LNCAP (cell line): Measurements from ENCODE around the gene STK11IP.

Source experiments
- CTCF ChIP-seq: fragments of 450-650 bp; IDR thresholded peaks from 2 replicates; pipeline ENCODE4 v1.5.1; 2017; ENCODE audit warnings: mild to moderate bottlenecking

The STK11IP gene

GRCh38 chr2:219642465-219643083 is 44.9 kb downstream of the STK11IP start:
- TF ChIP-seq CTCF, result peak; percentile 91

- TF ChIP-seq CTCF, result no peak
Measured at GRCh38 chr2:219643084-219643473, 45.4 kb downstream of the STK11IP start.

- no peak for TF ChIP-seq CTCF
Measured at GRCh38 chr2:219643788-219644398, 46.2 kb downstream of the STK11IP start.

- no peak for TF ChIP-seq CTCF
Measured at GRCh38 chr2:219644801-219645480, 47.3 kb downstream of the STK11IP start.

GRCh38 chr2:219645631-219646527 is 48.2 kb downstream of the STK11IP start:
- no peak for TF ChIP-seq CTCF

- TF ChIP-seq CTCF, result no peak
Measured at GRCh38 chr2:219648176-219648575, 50.5 kb downstream of the STK11IP start.

GRCh38 chr2:219648963-219649362 is 51.3 kb downstream of the STK11IP start:
- no peak for TF ChIP-seq CTCF
